ENCODE results near the gene CFAP299. TPM values are rescaled to one million over a fixed set of nuclear protein-coding genes. Genes with fewer than 3 reads are reported as not detected.
A peak's percentile ranks its signal among the peaks of the same experiment; 100 is the strongest.
"Not testable (repeated sequence)": the region's sequence is repeated elsewhere in the genome, so short reads cannot be mapped to it uniquely, and the experiment has no call there.

CFAP299 gene
- total RNA-seq, 4 donors from 2014 or later, result not detected

GRCh38 chr4:80424225-80424581 is 88.7 kb downstream of the CFAP299 start:
- Histone ChIP-seq H3K36me3 (no peaks in the 10 kb centered on the region), H3K4me3 (no peak overlapping the region), H3K27me3 (no peaks in the 10 kb centered on the region), H3K27ac (no peak overlapping the region), H3K9me3 (no peaks in the 10 kb centered on the region), H3K4me1 (no peaks in the 10 kb centered on the region)
- DNase-seq, result no peak
- TF ChIP-seq POLR2A (IDR thresholded peaks at IDR 0.05) (no peak), CTCF (IDR thresholded peaks at IDR 0.05) (no peak)

DNA sequence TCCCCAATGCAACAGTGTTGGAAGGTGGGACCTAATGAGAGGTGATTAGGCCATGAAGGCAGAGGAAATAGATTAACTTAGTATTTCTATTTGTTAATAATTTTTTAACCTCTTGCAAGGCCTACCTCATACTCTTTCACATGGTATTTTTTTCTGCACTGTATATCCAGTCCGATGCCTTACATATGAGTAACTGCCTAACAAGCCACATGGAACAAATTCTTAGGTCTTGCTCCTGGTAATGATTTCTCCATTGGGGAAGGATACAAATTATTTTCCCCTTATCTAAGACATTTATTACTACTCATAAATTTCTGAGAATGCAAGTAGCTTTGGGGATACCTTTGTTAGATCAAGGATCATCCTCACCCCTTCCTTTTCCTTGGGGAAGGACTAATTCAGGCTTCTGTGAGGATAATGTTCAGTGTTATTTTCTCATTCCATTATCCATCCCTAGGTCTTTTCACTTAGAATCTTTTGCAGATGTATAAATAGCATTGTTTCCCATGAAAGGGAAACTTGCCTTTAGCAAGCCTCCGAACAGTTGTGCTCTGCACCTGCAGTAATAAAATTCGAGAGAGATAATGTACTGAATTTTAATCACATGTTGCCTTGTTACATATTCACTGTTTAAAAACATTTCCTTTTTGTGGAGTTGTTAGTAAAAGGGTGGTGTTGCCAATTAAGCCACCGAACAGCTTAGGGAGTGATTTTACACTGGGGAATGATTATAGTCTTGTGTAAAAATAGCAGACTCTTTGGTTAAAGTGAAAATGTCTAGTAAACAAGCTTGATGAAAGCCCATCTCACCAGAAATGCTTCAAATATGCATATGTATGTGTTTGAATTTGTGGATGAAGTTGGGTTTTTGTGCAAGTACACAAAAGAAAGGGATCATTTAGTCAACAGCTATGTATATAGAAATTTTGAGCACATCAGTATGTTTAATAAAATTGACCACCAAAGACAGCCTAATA is 89.9 kb downstream of the CFAP299 start:
- Histone ChIP-seq H3K27me3 (no peaks in the 10 kb centered on the region), H3K36me3 (no peaks in the 10 kb centered on the region), H3K4me1 (no peaks in the 10 kb centered on the region), H3K4me3 (no peak overlapping the region), H3K9me3 (no peaks in the 10 kb centered on the region), H3K27ac (no peak overlapping the region)
- DNase-seq, result no peak
- no peak for TF ChIP-seq CTCF (IDR thresholded peaks at IDR 0.05)
- TF ChIP-seq POLR2A (IDR thresholded peaks at IDR 0.05), result no peak

GRCh38 chr4:80431203-80431965 is 95.9 kb downstream of the CFAP299 start:
- TF ChIP-seq CTCF (IDR thresholded peaks at IDR 0.05), result no peak
- TF ChIP-seq POLR2A (IDR thresholded peaks at IDR 0.05), result no peak
- no peak for DNase-seq

DNA sequence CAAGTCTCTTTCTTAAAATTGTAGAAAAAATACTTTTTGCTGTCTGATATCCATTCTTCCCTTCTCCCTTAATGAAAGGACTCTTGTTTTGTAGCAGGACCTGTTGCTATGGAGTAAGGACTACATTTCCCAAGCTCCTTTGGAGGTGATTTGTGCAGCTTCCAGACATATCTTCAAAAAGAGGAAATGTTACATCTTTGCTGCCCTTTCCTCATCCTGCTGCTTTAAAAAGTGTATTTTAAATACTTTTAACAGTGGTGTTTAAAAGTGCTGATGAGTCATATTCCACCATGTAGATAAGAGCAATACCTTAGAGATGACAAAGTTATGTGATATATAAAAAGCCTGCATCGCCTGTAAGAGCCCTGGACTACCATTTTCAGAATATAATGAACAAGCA is 98.7 kb downstream of the CFAP299 start:
- Histone ChIP-seq H3K36me3 (no peaks in the 10 kb centered on the region), H3K4me3 (no peak overlapping the region), H3K4me1 (no peaks in the 10 kb centered on the region), H3K27me3 (no peaks in the 10 kb centered on the region), H3K9me3 (no peaks in the 10 kb centered on the region), H3K27ac (no peak overlapping the region)
- no peak for DNase-seq
- TF ChIP-seq POLR2A (IDR thresholded peaks at IDR 0.05) (no peak), CTCF (IDR thresholded peaks at IDR 0.05) (no peak)

More at GRCh38 chr4:80431203-80431965, 95.9 kb downstream of the CFAP299 start:
- H3K4me1 ChIP-seq, result no peaks in the 10 kb centered on the region
- H3K4me3 ChIP-seq, result no peak overlapping the region
- H3K27me3 ChIP-seq, result no peaks in the 10 kb centered on the region
- H3K27ac ChIP-seq, result no peak overlapping the region
- no peaks in the 10 kb centered on the region for H3K9me3 ChIP-seq
- no peaks in the 10 kb centered on the region for H3K36me3 ChIP-seq

DNA sequence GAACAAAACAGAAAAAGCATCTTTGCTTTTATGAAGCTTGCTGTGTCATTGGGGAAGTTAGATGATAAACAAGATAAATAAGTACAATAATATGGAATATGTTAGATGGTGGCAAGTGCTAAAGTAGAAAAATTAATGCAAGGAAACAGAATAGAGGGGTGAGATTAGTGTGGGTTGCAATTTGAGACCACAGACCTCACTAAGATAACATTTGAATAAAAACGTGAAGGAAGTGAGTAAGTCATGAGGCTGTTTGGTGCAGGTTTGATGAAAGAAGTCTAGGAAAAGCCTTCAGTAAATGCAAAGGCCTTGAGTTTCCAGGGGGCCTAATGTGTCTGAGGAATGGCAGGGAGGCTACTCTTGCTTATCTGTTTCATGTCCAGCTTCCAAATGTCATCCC is 102.5 kb downstream of the CFAP299 start:
- TF ChIP-seq POLR2A (IDR thresholded peaks at IDR 0.05) (no peak), CTCF (IDR thresholded peaks at IDR 0.05) (no peak)
- Histone ChIP-seq H3K27me3 (no peaks in the 10 kb centered on the region), H3K4me3 (no peak overlapping the region), H3K9me3 (no peaks in the 10 kb centered on the region), H3K36me3 (no peaks in the 10 kb centered on the region), H3K4me1 (no peaks in the 10 kb centered on the region), H3K27ac (no peak overlapping the region)
- DNase-seq, result no peak

DNA sequence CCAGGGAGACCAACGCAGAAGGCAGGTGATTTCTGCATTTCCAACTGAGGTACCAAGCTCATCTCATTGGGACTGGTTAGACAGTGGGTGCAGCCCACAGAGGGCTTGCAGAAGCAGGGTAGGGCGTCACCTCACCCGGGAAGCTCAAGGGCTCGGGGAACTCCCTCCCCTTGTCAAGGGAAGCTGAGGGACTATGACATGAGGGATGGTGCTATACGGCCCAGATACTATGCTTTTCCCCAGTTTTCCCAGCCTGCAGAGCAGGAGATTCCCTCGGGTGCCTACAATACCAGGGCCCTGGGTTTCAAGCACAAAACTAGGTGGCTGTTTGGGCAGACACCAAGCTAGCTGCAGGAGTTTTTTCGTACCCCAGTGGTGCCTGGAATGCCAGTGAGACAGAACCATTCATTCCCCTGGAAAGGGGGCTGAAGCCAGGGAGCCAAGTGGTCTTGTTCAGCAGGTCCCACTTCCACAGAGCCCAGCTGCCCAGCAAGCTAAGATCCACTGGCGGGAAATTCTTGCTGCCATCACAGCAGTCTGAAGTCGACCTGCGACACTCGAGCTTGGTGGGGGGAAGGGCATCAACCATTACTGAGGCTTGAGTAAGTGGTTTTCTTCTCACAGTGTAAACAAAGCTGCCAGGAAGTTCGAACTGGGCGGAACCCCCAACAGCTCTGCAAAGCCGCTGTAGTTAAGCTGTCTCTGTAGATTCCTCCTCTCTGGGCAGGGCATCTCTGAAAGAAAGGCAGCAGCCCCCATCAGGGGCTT is 103.9 kb downstream of the CFAP299 start:
- H3K9me3 ChIP-seq, H3K4me3 ChIP-seq, H3K36me3 ChIP-seq, H3K4me1 ChIP-seq, H3K27ac ChIP-seq, H3K27me3 ChIP-seq: not testable (repeated sequence)
- DNase-seq, result peak in 2 of 3 donors; percentile 44 to 71

Measured in Peyer's patch (tissue), 4 donors.